HS-5 (cell line): Measurements from ENCODE around the gene DROSHA.
A peak's percentile ranks its signal among the peaks of the same experiment; 100 is the strongest.

Experiments used
- DNase-seq: peaks from one replicate; pipeline ENCODE4 v3.0.0-alpha.2; 2012; ENCODE audit warnings: low read depth

The DROSHA gene

GRCh38 chr5:31378838-31379237 is 153.1 kb downstream of the DROSHA start:
- DNase-seq: peak; percentile 61

DNA sequence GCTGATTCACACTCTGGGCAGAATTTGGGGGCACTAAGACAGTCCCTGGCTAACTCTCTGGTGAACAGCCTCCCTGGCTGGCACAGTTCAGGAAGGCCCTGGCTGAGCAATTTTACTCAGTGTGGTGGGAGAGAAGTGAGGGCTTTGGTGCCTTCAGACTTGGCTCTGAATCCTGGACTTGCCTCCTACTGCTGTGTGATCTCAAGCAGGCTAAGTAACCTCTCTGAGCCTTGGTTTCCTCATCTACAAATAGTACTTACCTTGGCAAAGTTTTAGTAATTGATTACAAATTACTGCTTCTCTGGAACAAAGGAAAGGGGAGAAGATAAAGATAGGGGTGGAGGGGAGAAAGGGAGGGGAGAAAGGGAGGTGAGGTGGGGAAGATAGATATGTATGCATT is 153.8 kb downstream of the DROSHA start:
- no peak for DNase-seq

GRCh38 chr5:31377274-31377946 is 154.5 kb downstream of the DROSHA start:
- no peak for DNase-seq

DNA sequence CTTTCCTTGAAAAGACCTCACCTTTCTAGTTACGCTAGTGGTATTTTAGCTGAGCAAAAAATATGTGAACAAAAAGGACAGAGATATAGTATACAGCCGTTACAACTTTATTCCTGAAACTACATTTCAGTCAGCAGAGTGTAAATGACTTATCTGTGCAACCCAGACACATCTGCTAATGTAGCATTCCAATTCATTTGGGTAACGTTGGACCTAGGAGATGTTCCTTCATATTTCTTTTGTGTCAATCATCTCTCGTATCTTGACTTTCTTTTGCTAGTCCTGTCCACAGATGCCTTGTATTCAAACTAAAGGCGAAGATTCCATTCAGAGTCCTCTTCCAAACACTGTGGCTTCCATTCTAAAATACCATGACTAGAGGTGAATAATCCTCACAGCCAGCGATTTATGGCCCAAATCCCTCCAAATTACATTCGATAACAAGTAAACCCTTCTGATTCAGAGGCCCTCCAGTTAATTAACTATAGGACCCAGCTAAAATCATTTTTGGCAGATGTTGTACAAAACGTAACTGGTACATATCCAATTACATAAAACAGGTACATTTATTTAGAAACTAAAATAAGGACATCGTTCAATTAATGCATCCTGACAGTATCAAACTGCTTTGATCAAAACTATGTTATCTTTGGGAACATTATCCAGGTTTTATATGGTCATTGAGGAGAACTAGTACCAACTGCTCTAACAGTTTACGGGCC is 155.7 kb downstream of the DROSHA start:
- DNase-seq: no peak

DNA sequence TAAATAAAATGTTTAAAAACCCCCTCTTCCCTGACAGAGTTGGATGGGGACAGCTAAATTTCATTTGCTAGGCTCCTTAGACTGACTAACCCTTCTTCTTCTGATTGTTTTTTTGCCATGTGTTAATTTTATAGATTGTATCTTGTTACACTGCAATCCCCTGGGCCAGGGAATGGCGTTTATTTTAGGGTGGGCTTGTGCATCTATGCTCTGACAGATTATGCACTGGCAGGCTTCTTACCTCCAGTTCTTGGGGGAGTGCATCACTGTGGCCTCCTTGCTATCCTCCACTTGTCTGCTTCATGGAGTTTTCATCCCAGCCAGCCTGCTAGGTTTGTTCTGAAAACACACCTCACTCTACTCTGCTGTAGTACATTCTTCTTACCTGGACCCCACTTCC is 159.8 kb downstream of the DROSHA start:
- no peak for DNase-seq

GRCh38 chr5:31366941-31367340 is 165.0 kb downstream of the DROSHA start:
- DNase-seq: no peak

DNA sequence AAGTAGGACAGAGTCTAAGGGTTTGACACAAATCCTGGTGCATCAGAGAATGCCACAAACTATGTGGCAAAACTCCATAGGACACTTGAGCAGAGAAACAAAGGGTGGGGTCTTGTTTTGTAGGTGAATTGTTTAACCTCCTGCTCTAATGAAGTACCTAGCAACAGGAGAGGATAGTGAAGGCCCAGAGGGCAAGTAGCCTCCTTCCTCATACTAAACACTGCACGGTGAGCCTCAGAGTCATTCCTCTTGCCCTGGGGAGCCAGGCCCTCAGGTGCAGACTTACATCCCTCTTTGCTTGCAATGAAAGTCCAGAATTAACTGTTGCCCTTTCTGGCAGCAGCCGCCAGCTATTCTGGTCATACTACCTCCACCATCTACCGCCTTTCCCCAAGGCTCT is 166.1 kb downstream of the DROSHA start:
- DNase-seq: no peak

DNA sequence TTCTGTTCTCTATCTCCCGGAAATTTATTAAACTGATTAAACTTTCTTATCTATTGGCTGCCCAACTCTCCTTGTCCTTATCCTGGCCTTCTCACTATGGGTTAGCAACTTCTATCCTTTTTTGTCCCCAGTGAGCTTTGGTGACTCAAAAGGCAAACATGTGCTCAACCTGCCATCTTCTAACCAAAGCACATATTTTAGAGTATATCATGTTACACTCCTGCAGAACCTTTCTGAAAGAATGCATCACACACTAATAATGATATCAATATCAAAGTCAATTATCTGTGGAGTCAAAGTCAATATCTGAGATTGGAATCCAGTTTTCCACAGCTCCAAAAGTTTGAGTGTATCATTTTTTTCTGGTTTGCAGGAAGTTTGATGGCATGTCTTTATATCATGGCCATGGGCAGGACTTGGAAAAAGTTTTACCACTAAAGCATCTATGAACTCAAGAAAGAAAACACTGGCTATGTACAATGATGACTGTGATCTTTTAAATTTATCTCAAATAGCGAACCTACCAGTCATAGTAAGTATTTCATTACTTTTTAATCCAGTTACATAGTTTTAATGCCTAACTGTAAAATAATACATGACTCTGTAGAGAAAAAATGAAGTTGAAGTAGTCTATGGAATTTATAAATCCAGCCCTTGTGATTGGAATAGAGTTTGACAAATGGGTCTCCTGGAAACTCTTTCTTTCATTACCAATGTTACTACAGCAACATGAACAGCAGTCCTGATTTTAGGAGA is 166.8 kb downstream of the DROSHA start:
- DNase-seq: peak; percentile 88

GRCh38 chr5:31362931-31363568 is 168.8 kb downstream of the DROSHA start:
- peak; percentile 31 for DNase-seq

DNA sequence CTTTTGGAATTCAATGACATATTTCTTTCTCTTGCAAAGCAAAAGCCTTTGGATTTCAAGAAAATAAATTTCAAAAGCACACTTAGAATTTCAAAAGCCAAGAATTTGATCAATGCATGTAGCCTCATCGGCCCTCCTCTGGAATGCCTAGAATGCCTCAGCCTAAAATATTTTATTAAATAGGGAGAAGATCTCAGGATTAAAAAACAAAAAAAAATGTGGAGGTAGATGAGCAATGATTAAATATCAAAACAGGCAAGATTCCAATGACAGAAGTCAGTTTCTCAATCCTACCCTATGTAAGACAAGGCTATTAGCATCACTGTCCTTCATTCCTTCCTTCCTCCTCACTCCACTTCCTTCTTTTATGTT is 169.4 kb downstream of the DROSHA start:
- peak; percentile 70 for DNase-seq

DNA sequence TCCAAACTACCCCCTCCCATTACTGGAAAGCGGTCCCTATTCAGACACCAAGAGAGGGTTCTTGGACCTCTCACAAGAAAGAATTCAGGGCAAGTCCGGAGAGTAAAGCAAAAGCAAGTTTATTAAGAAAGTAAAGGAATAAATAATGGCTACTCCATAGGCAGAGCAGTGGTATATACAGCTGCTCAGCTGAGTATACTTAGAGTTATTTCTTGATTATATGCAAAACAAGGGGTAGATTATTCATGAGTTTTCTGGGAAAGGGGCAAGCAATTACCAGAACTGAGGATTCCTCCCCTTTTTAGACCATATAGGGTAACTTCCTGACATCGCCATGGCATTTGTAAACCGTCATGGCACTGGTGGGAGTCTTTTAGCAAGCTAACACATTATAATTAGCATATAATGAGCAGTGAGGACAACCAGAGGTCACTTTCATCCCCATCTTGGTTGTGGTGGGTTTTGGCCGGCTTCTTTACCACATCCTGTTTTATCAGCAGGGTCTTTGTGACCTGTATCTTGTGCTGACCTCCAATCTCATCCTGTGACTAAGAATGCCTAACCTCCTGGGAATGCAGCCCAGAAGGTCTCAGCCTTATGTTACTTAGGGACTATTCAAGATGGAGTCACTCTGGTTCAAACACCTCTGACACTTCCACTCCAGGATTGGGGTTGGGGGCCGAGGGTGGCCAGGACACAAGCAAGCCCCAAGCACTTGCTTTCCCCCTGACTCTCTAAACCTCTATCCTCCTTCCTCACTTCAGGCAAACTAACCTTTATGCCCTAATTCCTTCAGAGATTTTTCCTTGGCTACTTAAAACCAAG is 170.0 kb downstream of the DROSHA start:
- DNase-seq: peak; percentile 50

- DNase-seq: peak; percentile 95
Observed at GRCh38 chr5:31361234-31361633, 170.7 kb downstream of the DROSHA start.

DNA sequence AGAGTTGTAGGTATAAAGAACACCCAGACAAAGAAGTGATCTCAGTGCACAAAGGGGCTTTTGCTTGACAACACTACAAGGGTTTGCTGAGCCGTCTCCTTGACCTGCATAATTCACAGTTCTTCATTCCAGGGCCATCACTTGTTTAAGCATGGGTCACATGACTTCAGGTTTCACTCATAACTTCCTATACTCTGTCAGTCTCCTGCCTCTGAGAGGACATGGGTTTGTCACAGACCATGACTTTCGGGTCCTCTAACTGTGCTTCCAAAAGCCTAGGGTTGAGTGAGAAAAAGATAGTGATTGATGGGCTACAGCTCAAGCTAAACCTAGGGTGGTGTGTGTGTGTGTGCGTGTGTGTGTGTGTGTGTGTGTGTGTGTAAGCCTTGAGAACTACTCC is 172.1 kb downstream of the DROSHA start:
- DNase-seq: no peak

DNA sequence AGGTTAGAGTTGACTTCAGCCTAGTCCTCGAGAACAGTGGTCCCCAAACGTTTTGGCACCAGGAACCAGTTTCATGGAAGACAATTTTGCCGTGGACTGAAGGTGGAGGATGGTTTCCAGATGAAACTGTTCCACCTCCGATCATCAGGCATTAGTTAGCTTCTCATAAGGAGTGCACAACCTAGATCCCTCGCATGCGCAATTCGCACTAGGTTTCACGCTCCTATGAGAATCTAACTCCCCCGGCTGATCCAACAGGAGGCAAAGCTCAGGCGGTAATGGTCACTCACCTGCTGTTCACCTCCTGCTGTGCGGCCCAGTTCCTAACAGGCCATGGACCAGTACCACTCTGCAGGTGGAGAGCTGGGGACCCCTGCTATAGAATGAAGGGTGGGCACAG is 174.9 kb downstream of the DROSHA start:
- no peak for DNase-seq

DNA sequence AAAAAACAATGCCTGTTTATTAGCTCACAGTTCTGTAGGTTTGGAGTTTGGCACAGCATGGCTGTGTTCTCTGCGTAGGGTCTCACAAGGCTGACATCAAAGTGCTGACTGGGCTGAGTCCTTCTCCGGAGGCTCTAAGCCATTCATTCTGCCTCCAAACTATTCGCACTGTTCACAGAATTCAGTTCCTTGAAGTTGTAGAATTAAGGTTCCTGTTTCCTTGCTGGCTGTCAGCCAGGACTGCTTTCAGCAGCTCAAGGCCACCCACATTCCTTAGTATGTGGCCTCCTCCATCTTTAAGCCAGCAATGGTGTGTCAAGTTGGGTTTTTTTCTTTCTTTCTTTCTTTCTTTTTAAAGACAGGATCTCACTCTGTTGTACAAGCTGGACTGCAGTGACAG is 176.6 kb downstream of the DROSHA start:
- DNase-seq: no peak
